ENCODE measurements around the gene TCN2. TPM values are rescaled to one million over a fixed set of nuclear protein-coding genes. Genes with fewer than 3 reads are reported as not detected.

TCN2 gene
- total RNA-seq, 4 donors from 2014 or later: 14.2 to 42.7 (median 33.3) TPM

- Histone ChIP-seq H3K27ac (peak within 1 kb of the TSS in 3 of 4 donors; percentile 70 to 76 (median 74)), H3K4me3 (peak within 1 kb of the TSS; percentile 42 to 79), H3K9me3 (no peaks in the 10 kb centered on the region), H3K4me1 (peaks cover 0 to 31% (median 4%) of the 10 kb centered on the region in 3 donors), H3K27me3 (no peaks in the 10 kb centered on the region), H3K36me3 (peaks cover 0 to 25% of the 10 kb centered on the region in 2 donors)
- peak; percentile 99 for ATAC-seq
- TF ChIP-seq POLR2A (IDR thresholded peaks at IDR 0.05) (peak; percentile 44 to 53), POLR2AphosphoS5 (IDR thresholded peaks at IDR 0.05) (peak; percentile 52), EP300 (IDR thresholded peaks at IDR 0.05) (no peak), CTCF (IDR thresholded peaks at IDR 0.05) (peak in 3 of 4 experiments; percentile 8 to 36 (median 35))
- WGBS, 2 donors (ENCODE audit: low coverage in 1 of 2): 0% methylated on average over 1 to 15 of the region's 77 CpGs
Measured at GRCh38 chr22:30667494-30668385, 60.8 kb downstream of the TCN2 start, which contains the start of gene DUSP18. Gene DUSP18, minus strand, starts transcription at chr22:30667875. Its CDS starts 3,872 bp downstream, at chr22:30664003.

GRCh38 chr22:30668386-30668710 is 61.4 kb downstream of the TCN2 start:
- Histone ChIP-seq H3K4me3 (peak overlapping the region; percentile 42 to 79), H3K36me3 (peaks cover 0 to 19% of the 10 kb centered on the region in 2 donors)
- no peak for TF ChIP-seq POLR2AphosphoS5 (IDR thresholded peaks at IDR 0.05)
- no peak for TF ChIP-seq EP300 (IDR thresholded peaks at IDR 0.05)
- no peak for TF ChIP-seq CTCF (IDR thresholded peaks at IDR 0.05)
- no peak for TF ChIP-seq POLR2A (IDR thresholded peaks at IDR 0.05)

GRCh38 chr22:30671071-30671470 is 64.1 kb downstream of the TCN2 start:
- WGBS, 2 donors (ENCODE audit: low coverage in 1 of 2): 46 to 68% methylated on average over 2 to 3 of the region's 3 CpGs
- ATAC-seq: no peak

More at GRCh38 chr22:30668386-30668710, 61.4 kb downstream of the TCN2 start:
- H3K27ac ChIP-seq: peak overlapping the region in 3 of 4 donors; percentile 70 to 76 (median 74)
- peaks cover 0 to 31% (median 4%) of the 10 kb centered on the region in 3 donors for H3K4me1 ChIP-seq
- ATAC-seq: no peak
- peaks cover under 1% of the 10 kb centered on the region for H3K27me3 ChIP-seq
- 4 to 30% methylated on average over 2 to 4 of the region's 10 CpGs for WGBS, 2 donors (ENCODE audit: low coverage in 1 of 2)
- no peaks in the 10 kb centered on the region for H3K9me3 ChIP-seq

GRCh38 chr22:30673136-30673535 is 66.2 kb downstream of the TCN2 start:
- no peak for TF ChIP-seq CTCF (IDR thresholded peaks at IDR 0.05)
- no peak for TF ChIP-seq POLR2AphosphoS5 (IDR thresholded peaks at IDR 0.05)
- no peak for TF ChIP-seq EP300 (IDR thresholded peaks at IDR 0.05)
- no peak for TF ChIP-seq POLR2A (IDR thresholded peaks at IDR 0.05)
- WGBS, 2 donors (ENCODE audit: low coverage in 1 of 2): 88 to 90% methylated on average over 3 of the region's 4 CpGs
- Histone ChIP-seq H3K4me1 (peaks cover 0 to 6% (median 4%) of the 10 kb centered on the region in 3 donors), H3K27ac (no peak overlapping the region), H3K4me3 (no peak overlapping the region), H3K36me3 (no peaks in the 10 kb centered on the region), H3K9me3 (no peaks in the 10 kb centered on the region), H3K27me3 (peaks cover 29% of the 10 kb centered on the region)
- ATAC-seq: no peak

More at GRCh38 chr22:30671071-30671470, 64.1 kb downstream of the TCN2 start:
- peaks cover 22% of the 10 kb centered on the region for H3K27me3 ChIP-seq
- TF ChIP-seq POLR2A (IDR thresholded peaks at IDR 0.05) (no peak), EP300 (IDR thresholded peaks at IDR 0.05) (no peak), CTCF (IDR thresholded peaks at IDR 0.05) (no peak), POLR2AphosphoS5 (IDR thresholded peaks at IDR 0.05) (no peak)
- no peaks in the 10 kb centered on the region for H3K9me3 ChIP-seq
- no peak overlapping the region for H3K27ac ChIP-seq
- H3K4me1 ChIP-seq: peaks cover 0 to 21% (median 4%) of the 10 kb centered on the region in 3 donors
- no peak overlapping the region for H3K4me3 ChIP-seq
- H3K36me3 ChIP-seq: no peaks in the 10 kb centered on the region
